Activated CD8-positive, alpha-beta T cell treated with anti-CD3 and anti-CD28 coated beads for 36 hours (primary cell): ENCODE measurements around the gene HNRNPUL1. TPM values are rescaled to one million over a fixed set of nuclear protein-coding genes. Genes with fewer than 3 reads are reported as not detected.
A peak's percentile ranks its signal among the peaks of the same experiment; 100 is the strongest.

Experiments used
- ATAC-seq: fragments of 200-7000 bp; cut with Tn5 transposase; one replicate; pipeline ENCODE4 v1.10.0; 2021; ENCODE audit warnings: mild to moderate bottlenecking, moderate library complexity
- CTCF ChIA-PET: fragments of 350-600 bp; sonication (Branson Sonifier 250); formaldehyde crosslinking; loops from one replicate; lab custom pipeline; 2021; ENCODE audit warnings: antibody characterized with exemption; lab: Charles Lee
- POLR2A ChIA-PET: fragments of 350-600 bp; sonication (Branson Sonifier 250); formaldehyde crosslinking; loops from one replicate; lab custom pipeline; 2021; ENCODE audit warnings: antibody characterized with exemption; lab: Charles Lee
- DNase-seq: peaks from one replicate; pipeline ENCODE4 v3.0.0-alpha.2; 2020
- H3K27ac Mint-ChIP-seq: one replicate; pipeline ENCODE4 v1.8.0; 2021; ENCODE audit warnings: mild to moderate bottlenecking, mixed read lengths
- H3K27me3 Mint-ChIP-seq: one replicate; pipeline ENCODE4 v1.8.0; 2021; ENCODE audit warnings: mixed read lengths
- H3K36me3 Mint-ChIP-seq: one replicate; pipeline ENCODE4 v1.8.0; 2021; ENCODE audit warnings: low read depth, mixed read lengths
- H3K4me1 Mint-ChIP-seq: one replicate; pipeline ENCODE4 v1.8.0; 2021; ENCODE audit warnings: low read depth, mixed read lengths
- H3K4me3 Mint-ChIP-seq: one replicate; pipeline ENCODE4 v1.8.0; 2021; ENCODE audit warnings: mild to moderate bottlenecking, moderate library complexity, mixed read lengths
- H3K9me3 Mint-ChIP-seq: one replicate; pipeline ENCODE4 v1.8.0; 2021; ENCODE audit warnings: mixed read lengths
- intact Hi-C: fragments of 100-400 bp; cut with micrococcal nuclease; formaldehyde crosslinking; loops from one replicate; pipeline ENCODE4 v1.10.0; 2022
- total RNA-seq, 2 experiments: library from RNA; stranded (reverse); gene quantifications; one replicate each; pipeline ENCODE4 v1.2.3, GENCODE V29; 2021
- TF ChIP-seq, protein P1 (sequence below): fragments of 200-600 bp; IDR thresholded peaks from one replicate; pipeline ENCODE4 v1.8.0; 2022; ENCODE audit warnings: antibody characterized with exemption, mild to moderate bottlenecking

The HNRNPUL1 gene
- total RNA-seq, 2 experiments from 2014 or later = 257 to 259 TPM

DNA sequence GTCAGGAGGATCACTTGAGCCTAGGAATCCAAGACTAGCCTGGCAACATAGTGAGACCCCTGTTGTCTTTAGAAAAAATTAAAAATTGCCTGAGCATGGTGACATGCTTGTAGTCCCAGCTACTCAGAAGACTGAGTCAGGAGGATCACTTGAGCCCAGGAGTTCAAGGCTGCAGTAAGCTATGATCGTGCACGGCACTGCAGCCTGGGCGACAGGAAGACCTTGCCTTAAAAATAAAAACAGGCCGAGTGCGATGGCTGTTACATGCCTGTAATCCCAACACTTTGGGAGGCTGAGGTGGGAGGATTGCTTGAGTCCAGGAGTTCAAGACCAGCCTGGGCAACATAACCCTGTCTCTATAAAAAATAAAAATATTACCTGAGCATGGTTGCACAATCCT is 5.4 kb downstream of the HNRNPUL1 start:
- TF ChIP-seq, protein P1, sequence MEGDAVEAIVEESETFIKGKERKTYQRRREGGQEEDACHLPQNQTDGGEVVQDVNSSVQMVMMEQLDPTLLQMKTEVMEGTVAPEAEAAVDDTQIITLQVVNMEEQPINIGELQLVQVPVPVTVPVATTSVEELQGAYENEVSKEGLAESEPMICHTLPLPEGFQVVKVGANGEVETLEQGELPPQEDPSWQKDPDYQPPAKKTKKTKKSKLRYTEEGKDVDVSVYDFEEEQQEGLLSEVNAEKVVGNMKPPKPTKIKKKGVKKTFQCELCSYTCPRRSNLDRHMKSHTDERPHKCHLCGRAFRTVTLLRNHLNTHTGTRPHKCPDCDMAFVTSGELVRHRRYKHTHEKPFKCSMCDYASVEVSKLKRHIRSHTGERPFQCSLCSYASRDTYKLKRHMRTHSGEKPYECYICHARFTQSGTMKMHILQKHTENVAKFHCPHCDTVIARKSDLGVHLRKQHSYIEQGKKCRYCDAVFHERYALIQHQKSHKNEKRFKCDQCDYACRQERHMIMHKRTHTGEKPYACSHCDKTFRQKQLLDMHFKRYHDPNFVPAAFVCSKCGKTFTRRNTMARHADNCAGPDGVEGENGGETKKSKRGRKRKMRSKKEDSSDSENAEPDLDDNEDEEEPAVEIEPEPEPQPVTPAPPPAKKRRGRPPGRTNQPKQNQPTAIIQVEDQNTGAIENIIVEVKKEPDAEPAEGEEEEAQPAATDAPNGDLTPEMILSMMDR = no peak
- DNase-seq (no peak), ATAC-seq (no peak)
- Mint-ChIP-seq H3K36me3 (peaks cover 72% of the 10 kb centered on the region), H3K27ac (no peak overlapping the region), H3K27me3 (no peaks in the 10 kb centered on the region), H3K9me3 (no peaks in the 10 kb centered on the region), H3K4me3 (no peak overlapping the region), H3K4me1 (peaks cover 25% of the 10 kb centered on the region)
- intact Hi-C loops = loop anchor here (10.0 kb wide), 1 partner anchor 85 kb away; the partner anchor contains the start of gene TGFB1
- CTCF ChIA-PET = interaction anchor here (0.8 to 1.3 kb wide), 4 partner anchors 10 to 66 kb away, joined by 3 to 6 read pairs (median 3); no protein-coding TSS in a partner anchor
- POLR2A ChIA-PET = interaction anchor here (0.5 to 1.1 kb wide), 3 partner anchors 17 to 39 kb away, joined by 3 read pairs; no protein-coding TSS in a partner anchor

- H3K27ac Mint-ChIP-seq = no peak overlapping the region
- ATAC-seq (no peak), DNase-seq (no peak)
- ChIA-PET CTCF (interaction anchor here (1.0 kb wide), 1 partner anchor 22 kb away, joined by 3 read pairs; no protein-coding TSS in a partner anchor), POLR2A (interaction anchor here (1.3 to 2.0 kb wide), 2 partner anchors 11 to 35 kb away, joined by 4 to 6 read pairs; no protein-coding TSS in a partner anchor)
- no peaks in the 10 kb centered on the region for H3K27me3 Mint-ChIP-seq
- peaks cover 67% of the 10 kb centered on the region for H3K36me3 Mint-ChIP-seq
- intact Hi-C loops = no loop called here
- no peak overlapping the region for H3K4me3 Mint-ChIP-seq
- no peaks in the 10 kb centered on the region for H3K9me3 Mint-ChIP-seq
- H3K4me1 Mint-ChIP-seq = peaks cover 3% of the 10 kb centered on the region
- TF ChIP-seq, protein P1 = no peak
Observed at GRCh38 chr19:41273076-41273475, 8.9 kb downstream of the HNRNPUL1 start.

DNA sequence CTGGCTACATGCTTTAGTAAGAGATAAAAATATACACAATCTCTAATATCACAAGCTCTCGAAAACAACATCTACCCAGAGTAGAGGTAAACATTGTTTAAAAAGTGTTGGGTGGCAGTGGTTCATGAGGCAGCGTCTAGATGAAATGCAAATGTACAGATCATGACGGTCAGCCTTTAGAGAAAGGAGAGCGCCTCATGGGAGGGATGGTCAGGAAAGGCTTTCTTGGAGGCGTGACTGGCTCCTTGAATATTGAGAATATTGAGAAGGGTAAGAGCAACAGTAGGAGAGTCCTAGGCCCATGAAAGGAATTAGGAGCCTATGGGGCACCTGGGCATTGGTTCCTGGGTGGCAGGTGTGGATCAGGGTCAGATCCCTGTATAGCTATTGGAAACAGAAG is 10.6 kb downstream of the HNRNPUL1 start:
- TF ChIP-seq, protein P1 = no peak
- peaks cover 76% of the 10 kb centered on the region for H3K36me3 Mint-ChIP-seq
- ChIA-PET POLR2A (interaction anchor here (1.0 to 1.1 kb wide), 3 partner anchors 10 to 15 kb away, joined by 3 to 4 read pairs (median 4); no protein-coding TSS in a partner anchor), CTCF (no interaction called here)
- intact Hi-C loops = no loop called here
- no peaks in the 10 kb centered on the region for H3K9me3 Mint-ChIP-seq
- H3K4me3 Mint-ChIP-seq = no peak overlapping the region
- H3K27ac Mint-ChIP-seq = no peak overlapping the region
- ATAC-seq (no peak), DNase-seq (no peak)
- no peaks in the 10 kb centered on the region for H3K27me3 Mint-ChIP-seq
- H3K4me1 Mint-ChIP-seq = peaks cover 3% of the 10 kb centered on the region

- POLR2A ChIA-PET = interaction anchor here (1.2 to 1.7 kb wide), 3 partner anchors 10 to 33 kb away, joined by 5 to 6 read pairs (median 5); no protein-coding TSS in a partner anchor
- H3K4me1 Mint-ChIP-seq = no peaks in the 10 kb centered on the region
- H3K4me3 Mint-ChIP-seq = no peak overlapping the region
- DNase-seq = no peak
- no peaks in the 10 kb centered on the region for H3K27me3 Mint-ChIP-seq
- no peaks in the 10 kb centered on the region for H3K9me3 Mint-ChIP-seq
- peak overlapping the region; percentile 32 for H3K27ac Mint-ChIP-seq
- ATAC-seq = no peak
- TF ChIP-seq, protein P1 = no peak
- CTCF ChIA-PET = no interaction called here
- intact Hi-C loops = no loop called here
- peaks cover 80% of the 10 kb centered on the region for H3K36me3 Mint-ChIP-seq
Observed at GRCh38 chr19:41276231-41276630, 12.1 kb downstream of the HNRNPUL1 start.

GRCh38 chr19:41278478-41278877 is 14.3 kb downstream of the HNRNPUL1 start:
- Mint-ChIP-seq H3K27ac (no peak overlapping the region), H3K27me3 (no peaks in the 10 kb centered on the region), H3K36me3 (peaks cover 69% of the 10 kb centered on the region), H3K4me3 (no peak overlapping the region), H3K4me1 (no peaks in the 10 kb centered on the region), H3K9me3 (no peaks in the 10 kb centered on the region)
- ATAC-seq (no peak), DNase-seq (no peak)
- intact Hi-C loops = no loop called here
- ChIA-PET CTCF (interaction anchor here (1.1 to 1.6 kb wide), 3 partner anchors 9 to 30 kb away, joined by 3 to 5 read pairs (median 3); no protein-coding TSS in a partner anchor), POLR2A (interaction anchor here (0.8 to 2.4 kb wide), 4 partner anchors 11 to 15 kb away, joined by 3 to 8 read pairs (median 4); no protein-coding TSS in a partner anchor)
- TF ChIP-seq, protein P1 = no peak
